ENCODE results near the gene ANKRD13A. TPM values are rescaled to one million over a fixed set of nuclear protein-coding genes. Genes with fewer than 3 reads are reported as not detected.
A peak's percentile ranks its signal among the peaks of the same experiment; 100 is the strongest.
"Not testable (repeated sequence)": the region's sequence is repeated elsewhere in the genome, so short reads cannot be mapped to it uniquely, and the experiment has no call there.

Gene ANKRD13A
- total RNA-seq, 1 donor from 2014 or later: 29.5 TPM

DNA sequence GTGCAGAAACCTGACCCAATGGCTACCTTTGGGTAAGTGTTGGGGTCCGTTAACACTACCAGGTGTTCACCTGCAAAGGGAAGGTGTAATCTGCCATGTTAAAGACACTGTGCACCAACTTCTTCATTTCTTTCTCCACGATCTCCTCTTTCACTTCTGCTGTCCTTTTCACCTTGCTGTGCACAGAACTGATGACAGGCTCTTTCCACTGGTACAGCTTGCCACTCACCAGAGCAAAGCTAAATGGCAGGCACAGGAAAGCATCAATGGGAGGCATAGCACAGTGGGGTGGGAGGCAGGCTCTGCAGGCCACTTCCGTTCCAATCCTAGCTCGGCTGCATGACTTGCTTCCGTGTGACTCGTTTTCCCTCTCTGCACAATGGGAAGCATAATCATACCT is 51.7 kb downstream of the ANKRD13A start:
- Mint-ChIP-seq H3K36me3 (ENCODE audit: low read depth) (no peaks in the 10 kb centered on the region), H3K9me3 (no peaks in the 10 kb centered on the region), H3K27ac (ENCODE audit: unreplicated experiment) (no peak overlapping the region), H3K4me1 (peaks cover 21% of the 10 kb centered on the region), H3K27me3 (ENCODE audit: low read depth) (peaks cover 5% of the 10 kb centered on the region), H3K4me3 (no peak overlapping the region)
- TF ChIP-seq, protein P1, sequence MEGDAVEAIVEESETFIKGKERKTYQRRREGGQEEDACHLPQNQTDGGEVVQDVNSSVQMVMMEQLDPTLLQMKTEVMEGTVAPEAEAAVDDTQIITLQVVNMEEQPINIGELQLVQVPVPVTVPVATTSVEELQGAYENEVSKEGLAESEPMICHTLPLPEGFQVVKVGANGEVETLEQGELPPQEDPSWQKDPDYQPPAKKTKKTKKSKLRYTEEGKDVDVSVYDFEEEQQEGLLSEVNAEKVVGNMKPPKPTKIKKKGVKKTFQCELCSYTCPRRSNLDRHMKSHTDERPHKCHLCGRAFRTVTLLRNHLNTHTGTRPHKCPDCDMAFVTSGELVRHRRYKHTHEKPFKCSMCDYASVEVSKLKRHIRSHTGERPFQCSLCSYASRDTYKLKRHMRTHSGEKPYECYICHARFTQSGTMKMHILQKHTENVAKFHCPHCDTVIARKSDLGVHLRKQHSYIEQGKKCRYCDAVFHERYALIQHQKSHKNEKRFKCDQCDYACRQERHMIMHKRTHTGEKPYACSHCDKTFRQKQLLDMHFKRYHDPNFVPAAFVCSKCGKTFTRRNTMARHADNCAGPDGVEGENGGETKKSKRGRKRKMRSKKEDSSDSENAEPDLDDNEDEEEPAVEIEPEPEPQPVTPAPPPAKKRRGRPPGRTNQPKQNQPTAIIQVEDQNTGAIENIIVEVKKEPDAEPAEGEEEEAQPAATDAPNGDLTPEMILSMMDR (conservative IDR thresholded peaks at IDR 0.05): no peak
- DNase-seq (ENCODE audit: low read depth, low spot score): no peak

DNA sequence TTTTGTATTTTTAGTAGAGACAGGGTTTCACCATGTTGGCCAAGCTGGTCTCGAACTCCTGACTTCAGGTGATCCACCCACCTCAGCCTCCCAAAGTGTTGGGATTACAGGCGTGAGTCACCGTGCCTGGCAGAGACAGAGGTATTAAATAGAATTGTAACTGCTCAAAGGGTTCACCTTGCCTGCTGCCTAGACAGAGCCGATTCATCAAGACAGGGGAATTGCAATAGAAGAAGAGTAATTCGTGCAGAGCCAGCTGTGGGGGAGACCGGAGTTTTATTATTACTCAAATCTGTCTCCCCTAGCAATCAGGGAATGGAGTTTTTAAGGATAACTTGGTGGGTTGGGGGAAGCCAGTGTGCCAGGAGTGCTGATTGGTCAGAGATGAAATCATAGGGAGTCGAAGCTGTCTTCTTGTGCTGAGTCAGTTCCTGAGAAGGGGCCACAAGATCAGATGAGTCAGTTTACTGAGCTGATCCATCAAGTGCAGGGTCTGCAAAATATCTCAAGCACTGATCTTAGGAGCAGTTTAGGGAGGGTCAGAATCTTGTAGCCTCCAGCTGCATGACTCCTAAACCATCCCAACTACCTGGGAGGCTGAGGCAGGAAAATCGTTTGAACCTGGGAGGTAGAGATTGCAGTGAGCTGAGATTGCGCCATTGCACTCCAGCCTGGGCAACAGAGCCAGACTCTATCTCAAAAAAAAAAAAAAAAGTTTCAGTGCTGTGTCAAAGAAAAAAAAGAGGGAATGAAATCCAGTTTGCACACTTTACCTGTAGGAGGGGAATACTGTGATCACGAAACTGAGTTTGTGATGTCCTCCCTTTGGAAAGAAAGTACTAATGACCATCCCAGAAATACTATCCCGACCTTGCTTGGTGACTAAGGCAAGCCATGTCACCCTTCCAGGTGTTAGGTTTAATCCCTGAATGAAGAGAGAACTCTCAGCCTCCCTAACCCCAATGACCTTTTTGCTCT is 56.4 kb downstream of the ANKRD13A start:
- not testable (repeated sequence) for DNase-seq (ENCODE audit: low read depth, low spot score); H3K4me3 Mint-ChIP-seq; H3K36me3 Mint-ChIP-seq (ENCODE audit: low read depth); H3K9me3 Mint-ChIP-seq; H3K27me3 Mint-ChIP-seq (ENCODE audit: low read depth)
- Mint-ChIP-seq H3K27ac (ENCODE audit: unreplicated experiment) (peak overlapping the region; percentile 37), H3K4me1 (peaks cover 13% of the 10 kb centered on the region)

DNA sequence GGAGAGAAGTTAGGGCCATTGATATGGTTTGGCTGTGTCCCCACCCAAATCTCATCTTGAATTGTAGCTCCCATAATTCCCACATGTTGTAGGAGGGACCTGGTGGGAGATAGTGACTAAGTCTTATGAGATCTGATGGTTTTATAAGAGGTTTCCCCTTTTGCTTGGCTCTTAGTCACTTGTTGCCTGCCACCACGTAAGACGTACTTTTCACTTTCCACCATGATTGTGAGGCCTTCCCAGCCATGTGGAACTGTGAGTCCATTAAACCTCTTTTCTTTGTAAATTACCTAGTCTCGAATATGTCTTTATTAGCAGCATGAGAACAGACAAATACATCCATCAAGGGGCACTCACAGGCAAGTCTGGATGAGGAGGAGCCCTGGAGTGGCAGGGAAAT is 57.4 kb downstream of the ANKRD13A start:
- not testable (repeated sequence) for H3K9me3 Mint-ChIP-seq; H3K36me3 Mint-ChIP-seq (ENCODE audit: low read depth); H3K4me3 Mint-ChIP-seq; H3K27ac Mint-ChIP-seq (ENCODE audit: unreplicated experiment); DNase-seq (ENCODE audit: low read depth, low spot score); H3K27me3 Mint-ChIP-seq (ENCODE audit: low read depth)
- peaks cover 18% of the 10 kb centered on the region for H3K4me1 Mint-ChIP-seq

DNA sequence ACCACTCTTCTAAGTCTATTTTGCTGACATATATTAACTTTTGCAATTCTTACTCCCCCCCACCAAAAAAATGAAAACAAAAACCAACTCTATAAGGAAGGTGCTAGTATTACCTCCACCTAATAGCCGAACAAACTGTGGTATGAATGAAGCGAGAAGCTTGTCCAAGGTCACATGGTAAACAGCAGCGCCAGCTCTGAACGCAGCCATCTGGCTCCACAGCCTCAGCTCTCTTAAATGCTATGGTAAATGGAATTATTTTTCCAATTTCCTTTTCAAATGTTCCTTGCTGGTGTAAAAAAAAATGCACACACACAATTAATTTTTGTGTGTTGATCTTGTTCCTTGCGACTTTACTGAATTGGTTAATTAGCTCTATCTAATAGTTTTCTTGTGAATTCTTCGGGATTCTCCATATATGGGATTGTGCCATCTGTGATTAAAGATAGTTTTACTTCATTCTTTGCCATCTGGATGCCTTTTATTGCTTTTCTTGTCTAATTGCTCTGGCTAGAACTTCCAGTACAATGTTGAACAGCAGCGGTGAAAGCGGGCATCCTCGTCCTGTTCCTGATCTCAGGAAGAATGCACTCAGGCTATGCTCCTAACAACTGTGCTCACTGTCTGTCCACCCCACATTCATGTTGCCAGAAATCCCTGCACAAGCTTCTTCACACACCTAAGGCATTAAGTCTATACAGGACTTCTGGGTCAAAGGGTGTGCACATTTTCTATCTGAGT is 59.8 kb downstream of the ANKRD13A start:
- no peak overlapping the region for H3K27ac Mint-ChIP-seq (ENCODE audit: unreplicated experiment)
- H3K4me3 Mint-ChIP-seq: no peak overlapping the region
- peaks cover 18% of the 10 kb centered on the region for H3K4me1 Mint-ChIP-seq
- H3K9me3 Mint-ChIP-seq: peaks cover 9% of the 10 kb centered on the region
- peaks cover 5% of the 10 kb centered on the region for H3K27me3 Mint-ChIP-seq (ENCODE audit: low read depth)
- H3K36me3 Mint-ChIP-seq (ENCODE audit: low read depth): no peaks in the 10 kb centered on the region
- TF ChIP-seq, protein P1 (conservative IDR thresholded peaks at IDR 0.05): no peak
- DNase-seq (ENCODE audit: low read depth, low spot score): no peak

DNA sequence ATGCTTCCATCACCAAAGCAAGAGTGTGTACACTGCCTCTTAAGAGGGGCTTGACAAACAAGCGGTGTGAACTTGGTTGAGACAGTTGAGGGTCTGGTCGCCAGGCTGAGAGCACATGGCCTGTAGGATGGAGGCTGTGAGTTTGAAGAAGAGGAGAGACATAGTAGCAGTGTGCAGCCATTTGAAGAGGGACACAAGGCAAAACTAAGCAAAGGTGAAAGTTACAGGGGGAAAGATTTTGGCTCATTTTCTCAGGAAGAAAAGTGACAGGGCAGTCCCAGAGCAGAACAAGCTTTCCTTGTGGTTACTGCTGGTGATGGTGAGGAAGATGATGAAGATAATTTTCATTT is 60.4 kb downstream of the ANKRD13A start:
- peaks cover 18% of the 10 kb centered on the region for H3K4me1 Mint-ChIP-seq
- H3K9me3 Mint-ChIP-seq: peaks cover 9% of the 10 kb centered on the region
- no peak overlapping the region for H3K27ac Mint-ChIP-seq (ENCODE audit: unreplicated experiment)
- DNase-seq (ENCODE audit: low read depth, low spot score): no peak
- peaks cover 3% of the 10 kb centered on the region for H3K27me3 Mint-ChIP-seq (ENCODE audit: low read depth)
- TF ChIP-seq, protein P1 (conservative IDR thresholded peaks at IDR 0.05): no peak
- no peak overlapping the region for H3K4me3 Mint-ChIP-seq
- no peaks in the 10 kb centered on the region for H3K36me3 Mint-ChIP-seq (ENCODE audit: low read depth)

DNA sequence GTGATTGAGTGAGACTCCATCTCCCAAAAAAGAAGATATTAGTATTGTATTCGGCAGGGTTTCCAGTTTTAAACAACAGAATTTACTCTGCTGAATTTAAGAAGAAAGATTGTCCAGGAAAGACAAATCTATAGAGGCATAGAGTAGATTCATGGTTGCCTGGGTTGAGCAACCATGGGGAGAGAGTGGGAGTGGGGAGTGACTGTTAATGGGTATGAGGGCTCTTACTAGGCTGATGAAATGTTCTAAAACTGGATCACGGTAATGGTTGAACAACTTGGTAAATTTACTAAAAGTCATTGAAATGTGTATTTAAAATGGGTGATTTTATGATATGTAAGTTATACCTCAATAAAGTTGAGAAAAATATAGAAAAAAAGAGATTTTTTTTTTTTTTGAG is 63.0 kb downstream of the ANKRD13A start:
- TF ChIP-seq, protein P1 (conservative IDR thresholded peaks at IDR 0.05): no peak
- no peaks in the 10 kb centered on the region for H3K27me3 Mint-ChIP-seq (ENCODE audit: low read depth)
- H3K27ac Mint-ChIP-seq (ENCODE audit: unreplicated experiment): no peak overlapping the region
- no peak overlapping the region for H3K4me3 Mint-ChIP-seq
- H3K36me3 Mint-ChIP-seq (ENCODE audit: low read depth): no peaks in the 10 kb centered on the region
- no peak for DNase-seq (ENCODE audit: low read depth, low spot score)
- peaks cover 18% of the 10 kb centered on the region for H3K4me1 Mint-ChIP-seq
- H3K9me3 Mint-ChIP-seq: peaks cover 11% of the 10 kb centered on the region
